Measurements from ENCODE around the gene PRSS33. TPM values are rescaled to one million over a fixed set of nuclear protein-coding genes. Genes with fewer than 3 reads are reported as not detected.

Gene PRSS33
- total RNA-seq, 1 donor from 2014 or later = 15.4 TPM

DNA sequence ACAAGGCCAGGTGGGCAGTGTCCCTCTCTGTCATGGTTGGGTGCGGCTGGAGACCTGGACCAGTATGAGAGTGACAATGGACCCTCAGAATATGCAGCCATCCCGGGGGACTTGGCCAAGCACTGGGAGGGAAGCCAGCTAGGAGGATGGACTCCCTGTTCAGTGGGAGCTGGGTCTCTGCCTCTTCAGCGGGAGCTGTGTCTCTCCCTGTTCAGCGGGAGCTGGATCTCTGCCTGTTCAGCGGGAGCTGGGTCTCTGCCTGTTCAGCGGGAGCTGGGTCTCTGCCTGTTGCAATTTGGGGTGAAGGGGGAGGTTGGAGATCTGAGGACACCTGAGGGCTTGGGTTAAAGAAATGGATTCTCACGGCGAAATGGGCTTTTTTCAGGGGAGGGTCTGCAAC, 3.8 kb upstream of the PRSS33 start:
- intact Hi-C loops (cut with DNase I) = no loop called here
- peaks cover 10% of the 10 kb centered on the region for H3K27me3 ChIP-seq
- H3K36me3 ChIP-seq = no peaks in the 10 kb centered on the region
- H3K4me1 ChIP-seq = no peaks in the 10 kb centered on the region
- H3K9me3 ChIP-seq = no peaks in the 10 kb centered on the region
- TF ChIP-seq, protein P1, sequence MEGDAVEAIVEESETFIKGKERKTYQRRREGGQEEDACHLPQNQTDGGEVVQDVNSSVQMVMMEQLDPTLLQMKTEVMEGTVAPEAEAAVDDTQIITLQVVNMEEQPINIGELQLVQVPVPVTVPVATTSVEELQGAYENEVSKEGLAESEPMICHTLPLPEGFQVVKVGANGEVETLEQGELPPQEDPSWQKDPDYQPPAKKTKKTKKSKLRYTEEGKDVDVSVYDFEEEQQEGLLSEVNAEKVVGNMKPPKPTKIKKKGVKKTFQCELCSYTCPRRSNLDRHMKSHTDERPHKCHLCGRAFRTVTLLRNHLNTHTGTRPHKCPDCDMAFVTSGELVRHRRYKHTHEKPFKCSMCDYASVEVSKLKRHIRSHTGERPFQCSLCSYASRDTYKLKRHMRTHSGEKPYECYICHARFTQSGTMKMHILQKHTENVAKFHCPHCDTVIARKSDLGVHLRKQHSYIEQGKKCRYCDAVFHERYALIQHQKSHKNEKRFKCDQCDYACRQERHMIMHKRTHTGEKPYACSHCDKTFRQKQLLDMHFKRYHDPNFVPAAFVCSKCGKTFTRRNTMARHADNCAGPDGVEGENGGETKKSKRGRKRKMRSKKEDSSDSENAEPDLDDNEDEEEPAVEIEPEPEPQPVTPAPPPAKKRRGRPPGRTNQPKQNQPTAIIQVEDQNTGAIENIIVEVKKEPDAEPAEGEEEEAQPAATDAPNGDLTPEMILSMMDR (IDR thresholded peaks at IDR 0.05) = no peak
- no peak overlapping the region for H3K27ac ChIP-seq
- DNase-seq (ENCODE audit: low spot score in 2 of 2) = no peak
- H3K4me3 ChIP-seq = no peak overlapping the region

DNA sequence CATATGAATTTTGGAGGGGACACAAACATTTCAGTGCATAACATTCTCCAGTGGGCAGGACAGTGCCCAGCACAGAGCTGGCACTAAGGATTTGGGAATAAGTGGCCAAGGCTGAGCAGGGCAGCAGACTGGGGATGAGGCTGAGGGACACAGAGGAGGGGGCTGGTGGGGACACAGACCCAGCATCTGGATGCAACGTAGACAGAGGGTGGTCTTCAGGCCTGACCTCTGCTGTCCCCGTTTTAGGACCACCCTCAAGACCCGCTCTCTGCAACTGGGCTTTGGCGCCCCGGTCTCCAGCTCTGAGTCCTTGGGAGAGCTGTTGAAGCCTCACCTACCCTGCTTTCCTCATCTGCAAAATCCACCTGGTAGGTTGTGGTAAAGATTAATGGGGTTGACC, 3.3 kb upstream of the PRSS33 start:
- H3K9me3 ChIP-seq = no peaks in the 10 kb centered on the region
- H3K27me3 ChIP-seq = peaks cover 11% of the 10 kb centered on the region
- H3K4me1 ChIP-seq = no peaks in the 10 kb centered on the region
- no peak overlapping the region for H3K4me3 ChIP-seq
- no peaks in the 10 kb centered on the region for H3K36me3 ChIP-seq
- intact Hi-C loops (cut with DNase I) = no loop called here
- no peak for DNase-seq (ENCODE audit: low spot score in 2 of 2)
- TF ChIP-seq, protein P1 (IDR thresholded peaks at IDR 0.05) = no peak
- H3K27ac ChIP-seq = no peak overlapping the region

DNA sequence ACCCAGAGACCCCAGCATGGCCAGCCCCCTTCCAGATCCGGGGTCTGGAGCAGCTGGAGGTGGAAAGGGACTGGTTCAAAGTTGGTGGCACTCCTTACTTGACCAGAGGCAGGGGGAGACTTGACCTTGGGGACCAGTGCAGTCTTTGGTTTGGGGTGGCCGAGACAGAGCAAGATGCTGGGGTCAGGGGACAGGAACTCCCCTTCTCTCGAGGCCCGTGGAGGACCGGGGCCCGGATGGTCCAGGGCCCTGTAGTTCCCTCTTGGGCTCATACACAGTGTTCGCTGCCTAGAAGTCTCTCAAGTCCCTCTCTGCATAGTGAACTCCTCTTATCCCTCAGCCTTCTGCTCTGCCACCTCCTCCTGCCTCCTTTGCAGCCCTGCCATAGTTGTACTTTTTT, 601 bp upstream of the PRSS33 start:
- no peak overlapping the region for H3K4me3 ChIP-seq
- H3K4me1 ChIP-seq = no peaks in the 10 kb centered on the region
- H3K36me3 ChIP-seq = no peaks in the 10 kb centered on the region
- TF ChIP-seq, protein P1 (IDR thresholded peaks at IDR 0.05) = no peak
- H3K27me3 ChIP-seq = peaks cover 19% of the 10 kb centered on the region
- no peaks in the 10 kb centered on the region for H3K9me3 ChIP-seq
- intact Hi-C loops (cut with DNase I) = no loop called here
- H3K27ac ChIP-seq = no peak overlapping the region
- DNase-seq (ENCODE audit: low spot score in 2 of 2) = no peak

DNA sequence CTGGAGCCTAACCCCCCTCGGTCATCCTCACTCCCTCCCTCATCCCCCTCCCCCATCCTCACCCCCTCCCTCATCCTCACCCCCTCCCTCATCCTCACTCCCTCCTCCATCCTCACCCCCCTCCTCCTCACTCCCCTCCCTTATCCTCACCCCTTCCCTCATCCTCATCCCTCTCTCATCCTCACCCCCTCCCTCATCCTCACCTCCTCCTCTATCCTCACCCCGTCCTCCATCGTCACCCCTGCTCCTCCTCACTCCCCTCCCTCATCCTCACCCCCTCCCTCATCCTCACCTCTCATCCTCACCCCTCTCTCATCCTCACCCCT, 571 bp downstream of the PRSS33 start:
- Histone ChIP-seq H3K4me1 (no peaks in the 10 kb centered on the region), H3K36me3 (no peaks in the 10 kb centered on the region), H3K4me3 (no peak overlapping the region), H3K27me3 (peaks cover 19% of the 10 kb centered on the region), H3K27ac (no peak overlapping the region), H3K9me3 (no peaks in the 10 kb centered on the region)
- no peak for DNase-seq (ENCODE audit: low spot score in 2 of 2)
- TF ChIP-seq, protein P1 (IDR thresholded peaks at IDR 0.05) = no peak
- intact Hi-C loops (cut with DNase I) = no loop called here

DNA sequence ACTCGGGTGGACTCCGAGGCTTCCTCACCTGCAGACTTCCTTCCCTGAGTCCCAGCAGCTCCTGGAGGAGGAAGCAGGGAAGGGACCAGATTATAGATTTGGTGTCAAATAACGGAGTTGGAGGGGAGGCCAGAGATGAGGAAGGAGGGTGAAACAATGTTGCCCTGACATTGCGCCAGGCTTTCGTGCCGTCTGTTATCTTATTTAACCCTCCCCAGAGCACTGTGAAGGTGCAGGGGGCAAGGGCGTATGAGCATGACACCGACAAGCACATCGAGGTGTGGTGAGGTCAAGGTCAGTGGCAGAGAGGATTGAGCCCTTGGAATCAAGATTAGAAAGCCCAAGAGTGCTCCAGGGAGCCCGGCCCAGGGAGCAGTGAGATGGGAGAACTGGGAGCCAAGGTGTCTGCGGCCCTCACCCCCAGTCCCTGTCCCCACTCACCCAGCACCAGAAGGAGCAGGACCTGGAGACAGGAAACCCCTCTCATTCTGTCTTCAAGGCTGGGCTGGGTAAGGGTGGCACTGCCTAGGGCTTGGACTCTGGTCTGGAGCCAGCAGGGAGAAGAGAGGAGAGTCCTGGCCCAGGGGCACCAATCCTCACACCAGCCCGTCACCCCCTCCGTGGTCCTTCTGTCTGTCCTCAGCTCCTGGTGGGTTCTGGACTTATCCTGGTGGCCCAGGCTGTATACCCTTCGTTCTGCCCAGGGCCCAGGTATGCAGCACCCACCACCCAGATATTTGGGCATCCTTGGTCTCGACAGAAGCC, 1.1 kb downstream of the PRSS33 start:
- H3K9me3 ChIP-seq = no peaks in the 10 kb centered on the region
- no peak overlapping the region for H3K27ac ChIP-seq
- H3K4me1 ChIP-seq = no peaks in the 10 kb centered on the region
- intact Hi-C loops (cut with DNase I) = no loop called here
- H3K36me3 ChIP-seq = no peaks in the 10 kb centered on the region
- TF ChIP-seq, protein P1 (IDR thresholded peaks at IDR 0.05) = no peak
- peaks cover 19% of the 10 kb centered on the region for H3K27me3 ChIP-seq
- peak in 1 of 2 donors; percentile 57 for DNase-seq (ENCODE audit: low spot score in 2 of 2)
- no peak overlapping the region for H3K4me3 ChIP-seq

All from ascending aorta (tissue), 2 donors.